ENCODE results near the gene ZNF845. TPM values are rescaled to one million over a fixed set of nuclear protein-coding genes. Genes with fewer than 3 reads are reported as not detected.
"Not testable (repeated sequence)": the region's sequence is repeated elsewhere in the genome, so short reads cannot be mapped to it uniquely, and the experiment has no call there.

The ZNF845 gene
- total RNA-seq, 2 donors from 2014 or later, result 4.7 to 6.2 TPM

DNA sequence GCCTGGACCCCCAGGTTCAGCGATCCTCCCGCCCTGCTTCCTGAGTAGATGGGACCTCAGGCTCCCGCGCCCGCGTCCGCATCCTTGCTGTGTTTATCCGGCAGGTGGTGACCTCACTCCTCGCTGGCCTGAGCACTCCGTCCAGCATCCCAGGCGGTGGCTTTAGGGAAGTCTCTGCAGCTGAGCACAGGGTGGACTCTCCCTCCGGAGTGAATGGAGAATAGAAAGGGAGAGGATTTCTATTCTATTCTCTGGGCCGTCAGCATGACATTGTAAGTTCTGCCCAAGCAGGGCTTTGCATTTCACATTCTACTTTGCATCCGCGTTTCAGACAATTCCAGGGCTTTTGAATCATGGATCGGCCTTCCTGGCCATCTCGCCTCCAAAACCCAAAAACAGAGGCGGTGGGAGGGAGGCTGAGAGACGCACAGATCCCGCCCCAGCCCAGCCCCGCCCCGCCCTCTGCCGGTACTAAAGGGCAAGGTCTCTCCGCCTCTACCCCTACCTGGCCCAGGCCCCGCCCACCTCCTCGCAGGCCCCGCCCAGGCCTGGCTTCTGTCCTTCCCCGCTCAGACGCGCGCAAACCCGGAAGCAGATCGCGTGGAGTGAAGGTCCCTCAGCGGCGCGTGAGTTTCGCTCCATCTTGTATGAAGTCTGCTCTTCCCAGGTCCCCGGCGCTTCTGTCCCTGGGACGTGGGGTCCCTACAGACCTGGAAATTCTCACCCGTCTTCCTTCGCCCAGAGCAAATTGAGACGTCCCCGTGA lies 31.8 kb downstream of the ZNF845 start, which contains the start of gene ZNF525:
Gene ZNF525, plus strand, starts transcription at position 572 of the 765 bp plus-strand sequence. CDS start 6,577 bp downstream, outside the sequence.
- peak; percentile 93 to 98 for DNase-seq (ENCODE audit: low spot score in 2 of 2)
- peak; percentile 100 for ATAC-seq
- Mint-ChIP-seq H3K9me3 (peaks cover 3 to 29% of the 10 kb centered on the region in 2 donors), H3K36me3 (peaks cover 14 to 61% of the 10 kb centered on the region in 2 donors), H3K27ac (peak within 1 kb of the TSS; percentile 86 to 96)

DNA sequence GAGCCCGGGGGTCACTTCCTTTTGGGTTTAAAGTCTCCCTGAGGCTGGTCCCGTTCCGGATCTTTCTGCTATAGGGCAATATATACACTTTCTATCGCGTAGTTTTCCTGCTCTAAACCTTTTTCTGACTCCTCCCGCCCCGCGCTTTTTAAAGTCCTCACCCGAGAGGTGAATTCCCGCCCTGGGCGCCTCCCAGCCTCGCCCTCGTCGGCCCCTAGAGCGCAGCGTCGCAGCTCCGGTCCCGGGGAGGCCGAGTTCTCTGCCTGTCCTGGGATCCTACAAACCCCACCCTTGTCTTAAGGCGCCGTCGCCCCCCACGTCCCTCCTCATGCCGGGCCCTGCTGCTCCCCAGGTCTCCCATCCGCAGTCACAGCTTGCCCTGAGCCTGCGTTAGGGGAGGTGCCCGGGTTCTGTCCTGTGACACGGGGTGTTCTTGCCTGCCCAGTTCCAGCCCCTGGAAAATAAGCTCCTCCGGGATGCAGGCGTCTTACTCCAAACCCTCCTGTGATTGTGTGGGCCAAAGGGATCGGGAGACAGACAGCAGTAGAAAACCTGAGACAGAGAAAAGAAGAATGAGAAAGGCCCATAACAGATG lies 32.4 kb downstream of the ZNF845 start:
- Mint-ChIP-seq H3K36me3 (peaks cover 20 to 67% of the 10 kb centered on the region in 2 donors), H3K27ac (peak overlapping the region; percentile 86 to 96), H3K9me3 (peaks cover 7 to 34% of the 10 kb centered on the region in 2 donors)
- peak in 1 of 2 donors; percentile 39 for DNase-seq (ENCODE audit: low spot score in 2 of 2)
- peak; percentile 56 to 57 for ATAC-seq

DNA sequence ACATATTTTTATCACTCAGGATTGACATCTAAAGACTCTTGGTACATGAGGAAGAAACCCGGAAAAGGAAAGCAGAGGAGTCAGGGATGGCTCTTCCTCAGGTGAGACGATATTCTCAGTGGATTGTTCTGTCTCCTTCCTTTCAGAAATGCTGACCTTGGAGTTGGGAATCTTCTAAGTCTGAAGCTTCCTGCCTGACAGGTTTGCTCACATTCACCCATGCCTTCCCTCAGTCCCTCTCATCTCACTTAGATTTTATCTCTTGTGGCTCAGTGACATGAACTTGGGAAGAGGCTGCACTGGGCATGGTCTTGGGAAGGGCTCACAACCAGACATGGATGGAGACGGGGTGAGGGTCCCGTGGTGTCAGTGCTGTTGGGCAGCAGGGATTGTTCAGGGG lies 38.6 kb downstream of the ZNF845 start:
- Mint-ChIP-seq H3K27ac (no peak overlapping the region), H3K9me3 (peaks cover 16 to 26% of the 10 kb centered on the region in 2 donors), H3K36me3 (peaks cover 61 to 84% of the 10 kb centered on the region in 2 donors)
- DNase-seq (ENCODE audit: low spot score in 2 of 2), result no peak
- ATAC-seq, result no peak

DNA sequence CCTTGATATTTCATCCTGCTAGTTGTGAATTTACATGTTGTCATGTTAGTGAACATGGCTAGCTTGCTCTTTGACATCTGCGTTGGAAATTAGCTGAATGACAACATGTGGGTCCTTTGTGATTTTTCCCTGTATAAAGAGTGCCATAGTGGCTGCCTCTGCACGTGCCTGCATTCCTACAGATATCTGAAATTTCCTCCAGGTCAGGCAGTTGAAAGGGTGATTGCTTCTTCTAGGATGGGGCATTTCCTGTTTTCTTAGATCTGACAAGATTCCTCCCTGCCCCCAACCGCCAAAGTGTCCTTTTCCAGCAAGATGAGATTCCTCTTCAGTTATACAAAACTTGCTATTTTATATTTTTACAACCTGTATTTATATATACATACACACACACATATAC lies 40.7 kb downstream of the ZNF845 start:
- no peak overlapping the region for H3K27ac Mint-ChIP-seq
- no peak for DNase-seq (ENCODE audit: low spot score in 2 of 2)
- H3K9me3 Mint-ChIP-seq, result peaks cover 13 to 17% of the 10 kb centered on the region in 2 donors
- peaks cover 75 to 86% of the 10 kb centered on the region in 2 donors for H3K36me3 Mint-ChIP-seq
- no peak for ATAC-seq

DNA sequence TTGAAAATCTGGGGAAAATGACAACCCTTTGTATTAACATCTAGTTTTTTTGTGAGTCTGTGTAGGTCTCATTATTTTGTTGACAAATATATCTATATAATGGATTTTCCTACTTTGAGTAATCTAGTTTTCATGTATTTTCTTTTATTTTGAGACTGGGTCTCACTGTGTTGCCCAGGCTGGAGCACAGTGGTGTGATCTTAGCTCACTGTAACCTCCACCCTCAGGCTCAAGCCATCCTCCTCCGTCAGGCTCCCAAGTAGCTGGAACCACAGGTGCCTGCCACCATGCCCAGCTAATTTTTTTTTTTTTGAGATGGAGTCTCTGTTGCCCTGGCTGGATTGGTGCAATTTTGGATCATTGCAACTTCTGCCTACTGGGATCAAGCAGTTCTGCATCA lies 41.2 kb downstream of the ZNF845 start:
- Mint-ChIP-seq H3K9me3 (peaks cover 13 to 17% of the 10 kb centered on the region in 2 donors), H3K27ac (no peak overlapping the region), H3K36me3 (peaks cover 78 to 88% of the 10 kb centered on the region in 2 donors)
- ATAC-seq, result no peak
- no peak for DNase-seq (ENCODE audit: low spot score in 2 of 2)

DNA sequence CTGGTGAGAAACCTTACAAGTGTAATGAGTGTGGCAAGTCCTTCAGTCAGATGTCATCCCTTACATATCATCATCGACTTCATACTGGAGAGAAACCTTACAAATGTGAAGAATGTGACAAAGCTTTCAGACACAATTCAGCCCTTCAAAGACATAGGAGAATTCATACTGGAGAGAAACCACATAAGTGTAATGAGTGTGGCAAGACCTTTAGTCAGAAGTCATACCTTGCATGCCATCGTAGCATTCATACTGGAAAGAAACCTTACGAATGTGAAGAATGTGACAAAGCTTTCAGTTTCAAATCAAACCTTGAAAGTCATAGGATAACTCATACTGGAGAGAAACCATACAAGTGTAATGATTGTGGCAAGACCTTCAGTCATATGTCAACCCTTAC lies 47.8 kb downstream of the ZNF845 start:
- H3K27ac Mint-ChIP-seq, result peak overlapping the region in 1 of 2 donors; percentile 33
- peaks cover 95 to 98% of the 10 kb centered on the region in 2 donors for H3K36me3 Mint-ChIP-seq
- ATAC-seq (peak in 1 of 2 donors; percentile 28), DNase-seq (ENCODE audit: low spot score in 2 of 2) (no peak)
- peaks cover 48 to 56% of the 10 kb centered on the region in 2 donors for H3K9me3 Mint-ChIP-seq

DNA sequence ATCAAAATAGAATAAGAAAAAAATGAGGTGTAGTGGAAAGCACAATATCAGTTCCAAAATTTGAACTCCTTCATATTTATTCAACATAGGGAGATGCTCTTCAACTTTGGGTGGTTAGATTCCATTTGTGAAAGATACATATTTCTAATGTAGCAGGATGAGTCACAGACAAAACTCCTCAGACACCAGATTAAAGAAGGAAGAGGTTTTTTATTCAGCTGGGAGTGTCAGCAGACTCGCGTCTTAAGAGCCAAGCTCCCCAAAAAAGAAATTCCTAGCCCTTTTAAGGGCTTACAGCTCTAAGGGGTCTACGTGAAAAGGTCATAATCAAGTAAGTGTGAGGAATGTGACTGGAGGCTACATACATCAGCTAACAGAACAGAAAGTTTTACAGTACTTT lies 54.6 kb downstream of the ZNF845 start:
- ATAC-seq (no peak), DNase-seq (ENCODE audit: low spot score in 2 of 2) (no peak)
- H3K27ac Mint-ChIP-seq, result no peak overlapping the region
- H3K36me3 Mint-ChIP-seq, result peaks cover 61 to 66% of the 10 kb centered on the region in 2 donors
- peaks cover 47 to 53% of the 10 kb centered on the region in 2 donors for H3K9me3 Mint-ChIP-seq

DNA sequence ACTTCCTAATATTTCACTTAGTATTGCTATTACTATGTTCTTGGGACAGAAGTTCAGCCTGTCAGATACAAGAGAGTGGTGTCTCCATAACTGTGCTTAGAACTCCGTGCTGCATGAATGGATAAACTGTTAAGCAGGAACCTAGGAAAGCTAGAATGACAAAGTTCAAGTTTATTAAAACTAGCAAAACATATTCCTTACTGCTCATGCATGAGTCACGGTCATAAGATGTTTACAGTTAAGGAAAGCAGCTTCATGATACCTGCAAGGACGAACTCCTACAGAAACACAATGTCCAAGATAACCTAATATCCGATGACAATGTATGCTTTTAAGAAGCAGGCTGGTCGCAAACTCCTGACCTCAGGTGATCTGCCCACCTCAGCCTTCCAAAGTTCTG lies 55.4 kb downstream of the ZNF845 start:
- Mint-ChIP-seq H3K9me3 (peaks cover 48 to 49% of the 10 kb centered on the region in 2 donors), H3K36me3 (peaks cover 54 to 66% of the 10 kb centered on the region in 2 donors), H3K27ac (no peak overlapping the region)
- DNase-seq (ENCODE audit: low spot score in 2 of 2) (no peak), ATAC-seq (no peak)

DNA sequence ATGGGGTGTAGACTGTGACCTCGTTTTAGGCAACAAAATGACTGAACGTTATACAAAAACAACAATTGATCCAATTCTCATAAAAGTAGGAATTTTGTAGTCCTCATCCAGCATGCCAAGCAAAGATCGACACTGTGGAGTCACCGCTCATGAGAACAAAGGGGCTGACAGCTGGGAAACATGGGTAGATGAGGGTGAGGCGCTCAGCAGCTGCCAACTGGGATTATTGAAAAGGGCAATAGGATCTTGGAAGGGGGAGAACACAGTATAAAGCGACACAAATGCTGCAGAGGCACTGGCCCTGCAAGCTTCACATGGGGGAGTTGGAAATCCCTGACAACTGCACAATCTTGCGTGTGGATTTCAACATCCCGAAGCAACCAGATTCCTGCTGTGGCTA lies 56.0 kb downstream of the ZNF845 start:
- Mint-ChIP-seq H3K9me3 (peaks cover 46 to 47% of the 10 kb centered on the region in 2 donors), H3K27ac (no peak overlapping the region), H3K36me3 (peaks cover 48 to 62% of the 10 kb centered on the region in 2 donors)
- ATAC-seq, result no peak
- no peak for DNase-seq (ENCODE audit: low spot score in 2 of 2)

DNA sequence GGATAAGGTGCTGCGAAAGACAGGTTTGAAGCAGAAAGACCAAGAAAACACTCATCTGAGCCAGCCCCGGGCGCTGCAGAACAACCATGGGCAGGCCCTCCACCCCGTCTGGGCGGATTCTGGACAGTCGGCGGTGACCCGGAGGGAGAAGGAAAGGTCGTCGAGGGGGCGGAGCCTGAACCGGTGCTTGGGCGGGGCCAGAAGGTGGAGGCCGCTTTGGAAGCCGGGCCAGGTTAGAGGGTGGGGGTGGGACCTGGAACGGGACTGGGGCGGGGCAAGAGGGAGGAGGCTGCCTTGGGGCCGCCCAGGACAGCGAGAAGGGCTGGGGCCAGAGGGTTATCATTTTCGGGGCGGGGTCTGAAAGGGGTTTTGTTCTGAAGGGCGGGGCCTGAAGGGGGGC lies 56.4 kb downstream of the ZNF845 start:
- no peak overlapping the region for H3K27ac Mint-ChIP-seq
- ATAC-seq (no peak), DNase-seq (ENCODE audit: low spot score in 2 of 2) (no peak)
- peaks cover 42 to 43% of the 10 kb centered on the region in 2 donors for H3K9me3 Mint-ChIP-seq
- peaks cover 44 to 58% of the 10 kb centered on the region in 2 donors for H3K36me3 Mint-ChIP-seq

DNA sequence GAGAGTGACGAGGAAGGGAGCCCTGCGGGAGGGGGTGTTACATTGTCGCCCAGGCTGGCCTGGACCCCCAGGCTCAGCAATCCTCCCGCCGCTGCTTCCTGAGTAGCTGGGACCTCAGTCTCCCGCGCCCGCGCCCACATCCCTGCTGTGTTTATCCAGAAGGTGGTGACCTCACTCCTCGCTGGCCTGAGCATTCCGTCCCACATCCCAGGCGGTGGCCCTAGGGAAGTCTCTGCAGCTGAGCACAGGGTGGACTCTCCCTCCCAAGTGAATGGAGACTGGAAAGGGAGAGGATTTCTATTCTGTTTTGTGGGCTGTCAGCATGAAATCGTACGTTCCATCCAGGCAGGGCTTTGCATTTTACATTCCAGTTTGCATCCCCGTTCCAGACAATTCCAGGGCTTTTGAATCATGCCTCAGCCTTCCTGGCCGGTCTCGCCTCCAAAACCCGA lies 61.0 kb downstream of the ZNF845 start:
- DNase-seq (ENCODE audit: low spot score in 2 of 2) (no peak), ATAC-seq (peak; percentile 1 to 6)
- peak overlapping the region; percentile 92 to 94 for H3K27ac Mint-ChIP-seq
- H3K9me3 Mint-ChIP-seq, result peaks cover 15 to 17% of the 10 kb centered on the region in 2 donors
- H3K36me3 Mint-ChIP-seq, result peaks cover 24 to 56% of the 10 kb centered on the region in 2 donors

DNA sequence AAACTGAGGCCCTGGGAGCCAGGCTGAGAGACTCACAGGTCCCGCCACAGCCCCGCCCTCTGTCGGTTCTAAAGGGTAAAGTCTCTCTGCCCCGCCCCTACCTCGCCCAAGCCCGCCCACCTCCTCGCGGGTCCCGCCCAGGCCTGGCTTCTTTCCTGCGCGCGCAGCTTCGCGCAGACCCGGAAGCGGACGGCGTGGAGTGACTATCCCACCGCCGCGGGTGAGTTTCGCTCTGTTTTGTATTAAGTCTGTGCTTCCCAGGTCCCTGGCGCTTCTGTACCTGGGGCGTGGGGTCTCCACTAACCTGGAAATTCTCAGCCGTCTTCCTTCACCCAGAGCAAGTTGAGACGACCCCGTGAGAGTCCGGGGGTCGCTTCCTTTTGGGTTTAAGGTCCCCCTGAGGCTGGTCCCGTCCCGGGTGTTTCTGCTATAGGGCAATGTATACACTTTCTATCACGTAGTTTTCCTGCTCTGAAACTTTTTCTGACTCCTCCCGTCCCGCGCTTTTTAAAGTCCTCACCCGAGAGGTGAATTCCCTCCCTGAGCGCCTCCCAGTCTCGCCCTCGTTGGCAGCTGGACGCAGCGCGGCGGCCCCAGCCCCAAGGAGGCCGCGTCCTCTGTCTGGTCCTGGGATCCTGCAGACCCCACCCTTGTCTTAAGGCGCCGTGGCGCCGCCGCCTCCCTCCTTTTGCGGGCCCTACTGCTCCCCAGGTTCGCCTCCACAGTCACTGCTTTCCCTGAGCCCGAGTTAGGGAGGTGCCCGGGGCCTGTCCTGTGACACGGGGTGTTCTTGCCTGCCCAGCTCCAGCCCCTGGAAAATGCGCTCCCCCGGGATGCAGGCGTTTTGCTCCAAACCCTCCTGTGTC lies 61.7 kb downstream of the ZNF845 start, which contains the start of gene ZNF765:
Gene ZNF765, plus strand, starts transcription at position 176 of the 866 bp plus-strand sequence. CDS start 2,867 bp downstream, outside the sequence.
- Mint-ChIP-seq H3K36me3 (peaks cover 24 to 56% of the 10 kb centered on the region in 2 donors), H3K9me3 (peaks cover 13 to 16% of the 10 kb centered on the region in 2 donors), H3K27ac (peak within 1 kb of the TSS; percentile 92 to 94)
- ATAC-seq, result peak; percentile 99
- DNase-seq (ENCODE audit: low spot score in 2 of 2), result peak; percentile 94 to 97

DNA sequence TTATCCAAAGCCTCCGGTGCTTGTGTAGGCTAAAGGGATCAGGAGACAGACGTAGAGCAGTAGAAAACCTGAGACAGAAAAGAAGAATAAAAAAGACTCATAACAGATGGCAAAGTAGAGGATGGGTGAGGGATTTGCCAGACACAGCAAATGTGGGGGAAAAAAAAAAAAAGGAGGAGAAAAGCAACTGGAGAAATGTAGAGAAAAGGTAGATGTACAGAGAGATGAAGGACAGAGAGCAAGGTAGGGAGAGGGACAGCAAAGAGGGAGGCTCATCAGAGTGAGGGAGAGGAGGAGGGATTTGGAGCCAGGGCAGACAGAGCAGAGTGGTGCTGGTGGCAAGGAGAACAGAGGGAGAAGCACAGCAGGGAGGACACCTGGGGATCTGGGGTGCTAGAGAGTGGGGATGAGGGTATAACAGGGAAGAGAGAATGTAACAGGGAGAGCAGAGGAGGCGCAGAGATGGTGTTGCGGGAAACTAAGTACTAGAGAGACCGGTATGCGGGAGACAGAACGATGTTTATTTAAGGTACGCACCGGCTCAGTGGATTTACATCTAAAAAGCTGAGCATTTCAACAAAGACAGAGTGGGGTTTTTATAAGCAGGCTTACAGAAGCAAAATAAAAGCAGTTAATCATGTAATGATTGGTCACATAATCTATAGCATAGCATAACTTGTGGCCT lies 62.4 kb downstream of the ZNF845 start:
- H3K36me3 Mint-ChIP-seq, result peaks cover 26 to 57% of the 10 kb centered on the region in 2 donors
- DNase-seq (ENCODE audit: low spot score in 2 of 2), result not testable (repeated sequence)

DNA sequence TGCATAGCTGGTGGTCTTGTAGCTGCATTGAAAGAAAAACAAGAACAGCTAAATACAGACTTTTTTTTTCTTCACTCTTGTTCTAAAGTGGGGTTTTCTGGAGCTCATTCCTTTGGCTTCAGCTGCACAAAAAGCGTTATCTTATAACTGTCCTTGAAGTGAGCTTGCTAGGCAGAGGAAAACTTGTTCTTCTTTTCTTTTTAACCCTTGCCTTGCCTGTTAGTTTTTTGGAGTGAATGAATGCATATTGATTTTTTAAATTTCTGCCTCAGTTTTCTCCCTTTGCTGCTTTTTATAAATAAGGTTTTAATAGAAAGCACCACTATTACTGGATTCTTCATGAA lies 62.9 kb downstream of the ZNF845 start:
- peaks cover 31 to 62% of the 10 kb centered on the region in 2 donors for H3K36me3 Mint-ChIP-seq
- DNase-seq (ENCODE audit: low spot score in 2 of 2) (no peak), ATAC-seq (no peak)
- peaks cover 10 to 14% of the 10 kb centered on the region in 2 donors for H3K9me3 Mint-ChIP-seq
- peak overlapping the region in 1 of 2 donors; percentile 94 for H3K27ac Mint-ChIP-seq

More for the DNA sequence above, 62.4 kb downstream of the ZNF845 start:
- Mint-ChIP-seq H3K9me3 (peaks cover 9 to 13% of the 10 kb centered on the region in 2 donors), H3K27ac (peak overlapping the region; percentile 92 to 94)
- ATAC-seq, result not testable (repeated sequence)

DNA sequence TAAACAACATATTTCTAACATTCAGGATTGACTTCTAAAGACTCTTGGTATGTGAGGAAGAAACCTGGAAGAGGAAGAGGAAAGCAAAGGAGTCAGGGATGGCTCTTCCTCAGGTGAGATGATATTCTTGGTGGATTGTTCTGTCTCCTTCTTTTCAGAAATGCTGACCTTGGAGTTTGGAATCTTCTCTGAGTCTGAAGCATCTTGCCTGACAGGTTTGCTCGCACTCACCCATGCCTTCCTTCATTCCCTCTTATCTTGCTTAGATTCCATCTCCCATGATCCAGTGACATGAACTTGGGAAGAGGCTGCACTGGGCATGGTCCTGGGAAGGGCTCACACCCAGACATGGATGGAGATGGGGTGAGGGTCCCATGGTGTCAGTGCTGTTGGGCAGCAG lies 64.4 kb downstream of the ZNF845 start:
- peak overlapping the region in 1 of 2 donors; percentile 29 for H3K27ac Mint-ChIP-seq
- DNase-seq (ENCODE audit: low spot score in 2 of 2); ATAC-seq: not testable (repeated sequence)
- H3K9me3 Mint-ChIP-seq, result peaks cover 10 to 14% of the 10 kb centered on the region in 2 donors
- H3K36me3 Mint-ChIP-seq, result peaks cover 46 to 76% of the 10 kb centered on the region in 2 donors
